HG02981 (cell line): ENCODE results near the gene LRRK1.

ENCODE experiments used
- ATAC-seq: cut with Tn5 transposase; IDR thresholded peaks from one replicate; pipeline ENCODE4 v1.9.1; 2021; ENCODE audit warnings: mild to moderate bottlenecking, moderate library complexity; ENCODE audit not compliant: unreplicated experiment

LRRK1 gene

GRCh38 chr15:101036189-101036588, 117.0 kb downstream of the LRRK1 start:
- no peak for ATAC-seq

- no peak for ATAC-seq
Measured at GRCh38 chr15:101037090-101037830, 118.1 kb downstream of the LRRK1 start.

GRCh38 chr15:101038327-101039003, 119.3 kb downstream of the LRRK1 start:
- no peak for ATAC-seq

GRCh38 chr15:101039461-101039860, 120.3 kb downstream of the LRRK1 start:
- ATAC-seq = no peak

GRCh38 chr15:101042320-101042719, 123.2 kb downstream of the LRRK1 start:
- ATAC-seq = no peak

- ATAC-seq = no peak
Measured at GRCh38 chr15:101043011-101043410, 123.9 kb downstream of the LRRK1 start.

GRCh38 chr15:101043911-101044624, 124.9 kb downstream of the LRRK1 start:
- no peak for ATAC-seq

- no peak for ATAC-seq
Measured at GRCh38 chr15:101044625-101045235, 125.6 kb downstream of the LRRK1 start.

GRCh38 chr15:101045236-101045646, 126.1 kb downstream of the LRRK1 start:
- no peak for ATAC-seq

- ATAC-seq = no peak
Measured at GRCh38 chr15:101045835-101046691, 126.9 kb downstream of the LRRK1 start.

- ATAC-seq = no peak
Measured at GRCh38 chr15:101046826-101047225, 127.7 kb downstream of the LRRK1 start.

- no peak for ATAC-seq
Measured at GRCh38 chr15:101047301-101047781, 128.2 kb downstream of the LRRK1 start.

- ATAC-seq = no peak
Measured at GRCh38 chr15:101048176-101048575, 129.0 kb downstream of the LRRK1 start.

- ATAC-seq = no peak
Measured at GRCh38 chr15:101048581-101049030, 129.4 kb downstream of the LRRK1 start.

- ATAC-seq = no peak
Measured at GRCh38 chr15:101049282-101049681, 130.1 kb downstream of the LRRK1 start.

- ATAC-seq = no peak
Measured at GRCh38 chr15:101049856-101050622, 130.9 kb downstream of the LRRK1 start.

- ATAC-seq = no peak
Measured at GRCh38 chr15:101050623-101051290, 131.6 kb downstream of the LRRK1 start.

- ATAC-seq = no peak
Measured at GRCh38 chr15:101051291-101052030, 132.3 kb downstream of the LRRK1 start.
